ENCODE data around the gene E2F1.
"Not testable (repeated sequence)": the region's sequence is repeated elsewhere in the genome, so short reads cannot be mapped to it uniquely, and the experiment has no call there.

The E2F1 gene

GRCh38 chr20:33640287-33640686 is 45.9 kb downstream of the E2F1 start:
- DNase-seq (ENCODE audit: low read depth) = no peak

- no peak for DNase-seq (ENCODE audit: low read depth)
These were observed 49.4 kb downstream of the E2F1 start for GRCh38 chr20:33636776-33637175.

- DNase-seq (ENCODE audit: low read depth) = no peak
These were observed 50.8 kb downstream of the E2F1 start for GRCh38 chr20:33635341-33635740.

GRCh38 chr20:33631910-33632309 is 54.3 kb downstream of the E2F1 start:
- DNase-seq (ENCODE audit: low read depth) = not testable (repeated sequence)

GRCh38 chr20:33630507-33630906 is 55.7 kb downstream of the E2F1 start:
- no peak for DNase-seq (ENCODE audit: low read depth)

GRCh38 chr20:33629979-33630378 is 56.2 kb downstream of the E2F1 start:
- no peak for DNase-seq (ENCODE audit: low read depth)

GRCh38 chr20:33629533-33629932 is 56.7 kb downstream of the E2F1 start:
- DNase-seq (ENCODE audit: low read depth) = no peak

GRCh38 chr20:33627577-33628216 is 58.5 kb downstream of the E2F1 start:
- no peak for DNase-seq (ENCODE audit: low read depth)

- no peak for DNase-seq (ENCODE audit: low read depth)
These were observed 60.0 kb downstream of the E2F1 start for GRCh38 chr20:33626190-33626589.
